HUDEP-2 (cell line): ENCODE data around the gene CYB5R3.

ENCODE experiments used
- DNase-seq, 76 experiments: peaks; one replicate each; lab custom pipeline; 2025; ENCODE audit not compliant: unreplicated experiment in 76 of 76; lab: John Stamatoyannopoulos, UW

Gene CYB5R3

GRCh38 chr22:42626951-42627625, 22.1 kb downstream of the CYB5R3 start:
- no peak for DNase-seq

GRCh38 chr22:42626431-42626830, 22.8 kb downstream of the CYB5R3 start:
- no peak for DNase-seq

GRCh38 chr22:42625416-42625815, 23.8 kb downstream of the CYB5R3 start:
- no peak for DNase-seq

- DNase-seq: no peak
Measured at GRCh38 chr22:42624551-42625106, 24.6 kb downstream of the CYB5R3 start.

GRCh38 chr22:42623756-42624441, 25.3 kb downstream of the CYB5R3 start:
- no peak for DNase-seq

- DNase-seq: peak in 52 of 76 experiments; percentile 7 to 62 (median 40)
Measured at GRCh38 chr22:42623301-42623751, 25.9 kb downstream of the CYB5R3 start.

- no peak for DNase-seq
Measured at GRCh38 chr22:42622061-42622710, 27.0 kb downstream of the CYB5R3 start.

- peak in 52 of 76 experiments; percentile 1 to 65 (median 36) for DNase-seq
Measured at GRCh38 chr22:42621505-42622002, 27.6 kb downstream of the CYB5R3 start.

- DNase-seq: no peak
Measured at GRCh38 chr22:42620084-42620483, 29.1 kb downstream of the CYB5R3 start.

GRCh38 chr22:42619261-42620063, 29.7 kb downstream of the CYB5R3 start:
- no peak for DNase-seq

GRCh38 chr22:42617155-42617983, 31.8 kb downstream of the CYB5R3 start:
- peak in 1 of 76 experiments; percentile 7 for DNase-seq

GRCh38 chr22:42615860-42616175, 33.4 kb downstream of the CYB5R3 start:
- peak in 1 of 76 experiments; percentile 24 for DNase-seq

- peak in 75 of 76 experiments; percentile 66 to 98 (median 93) for DNase-seq
Measured at GRCh38 chr22:42615092-42615859, 33.9 kb downstream of the CYB5R3 start.

GRCh38 chr22:42614312-42615091, 34.7 kb downstream of the CYB5R3 start, which contains the start of gene POLDIP3:
Gene POLDIP3 (minus strand): TSS chr22:42614883. CDS start chr22:42614857, 26 bp downstream.
- peak; percentile 69 to 98 (median 96) for DNase-seq

- peak in 9 of 76 experiments; percentile 21 to 50 (median 42) for DNase-seq
Measured at GRCh38 chr22:42613872-42614301, 35.3 kb downstream of the CYB5R3 start.

GRCh38 chr22:42612336-42612735, 36.9 kb downstream of the CYB5R3 start:
- no peak for DNase-seq

GRCh38 chr22:42611051-42611450, 38.1 kb downstream of the CYB5R3 start:
- DNase-seq: no peak

GRCh38 chr22:42610186-42610585, 39.0 kb downstream of the CYB5R3 start:
- DNase-seq: no peak
